GM19351 (cell line): ENCODE results near the gene UBALD1.
A peak's percentile ranks its signal among the peaks of the same experiment; 100 is the strongest.

Source experiments
- ATAC-seq: cut with Tn5 transposase; IDR thresholded peaks from one replicate; pipeline ENCODE4 v1.9.1; 2021; ENCODE audit warnings: mild to moderate bottlenecking, moderate library complexity; ENCODE audit not compliant: unreplicated experiment

UBALD1 gene

DNA sequence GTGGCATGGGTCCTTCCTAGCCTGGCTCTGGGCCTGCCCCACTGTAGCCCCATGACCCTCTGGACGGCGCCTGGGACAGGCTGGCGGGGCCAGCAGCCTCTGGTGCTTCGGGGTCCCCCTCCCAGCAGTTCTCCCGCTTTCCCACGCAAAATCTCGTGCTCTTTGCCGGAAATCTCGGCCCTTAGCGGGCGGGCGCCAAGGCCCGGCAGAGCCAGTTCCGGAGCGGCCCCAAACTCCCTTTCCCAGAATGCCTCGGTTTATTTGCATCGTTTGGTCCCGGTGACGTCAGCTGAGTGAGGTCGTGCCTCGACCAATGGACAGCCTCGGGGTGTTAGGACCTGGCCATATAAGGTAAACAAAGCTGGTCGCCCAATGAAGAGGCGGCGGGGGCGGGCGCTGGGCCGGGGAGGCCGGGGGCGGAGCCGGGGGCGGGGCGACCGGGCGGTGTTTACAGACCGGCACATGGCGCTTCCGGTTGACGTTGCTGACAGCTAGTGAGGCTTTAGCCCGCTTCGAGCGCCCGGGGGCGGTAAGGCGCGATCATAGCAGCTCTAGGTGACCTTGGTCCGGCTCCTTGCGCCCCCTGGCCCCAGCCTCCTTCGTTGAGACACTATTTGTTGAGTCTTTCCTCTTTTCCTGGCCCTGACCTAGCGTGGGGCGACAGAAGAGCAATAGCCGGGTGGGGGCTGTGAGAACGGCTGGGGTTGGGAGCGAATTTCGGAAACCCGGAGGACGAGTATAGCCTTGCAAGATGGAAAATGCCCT lies 1.5 kb upstream of the UBALD1 start:
- peak; percentile 71 for ATAC-seq

DNA sequence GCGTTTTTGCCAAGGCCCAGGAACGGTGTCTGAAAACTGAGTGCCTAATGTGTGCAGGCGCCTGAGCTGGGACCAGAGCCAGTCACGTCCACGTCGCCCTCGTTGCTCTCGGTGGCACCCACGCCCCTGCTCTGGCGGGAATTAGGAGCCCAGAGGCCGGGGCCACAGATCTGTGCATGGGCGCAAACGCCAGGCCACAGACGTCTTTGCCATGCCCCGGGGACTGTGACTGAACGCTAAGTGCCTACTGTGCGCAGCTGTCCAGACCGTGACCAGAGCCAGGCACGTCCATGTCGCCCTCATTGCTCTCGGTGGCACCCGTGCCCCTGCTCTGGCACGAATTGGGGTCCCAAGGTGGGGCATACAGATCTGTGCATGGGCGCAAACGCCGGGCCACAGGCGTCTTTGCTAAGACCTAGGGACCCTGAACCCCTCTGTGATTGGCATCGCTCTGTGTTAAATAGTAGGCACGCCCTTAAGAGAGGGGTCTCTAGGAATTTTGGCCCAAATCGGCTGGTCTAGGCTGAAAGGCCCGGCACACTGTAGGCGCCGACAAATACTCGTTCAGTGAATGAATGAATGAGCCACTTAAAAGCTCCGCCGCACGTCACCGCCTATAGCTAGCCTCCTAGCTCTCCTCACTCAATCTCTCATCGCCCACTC lies 827 bp upstream of the UBALD1 start:
- ATAC-seq: no peak

DNA sequence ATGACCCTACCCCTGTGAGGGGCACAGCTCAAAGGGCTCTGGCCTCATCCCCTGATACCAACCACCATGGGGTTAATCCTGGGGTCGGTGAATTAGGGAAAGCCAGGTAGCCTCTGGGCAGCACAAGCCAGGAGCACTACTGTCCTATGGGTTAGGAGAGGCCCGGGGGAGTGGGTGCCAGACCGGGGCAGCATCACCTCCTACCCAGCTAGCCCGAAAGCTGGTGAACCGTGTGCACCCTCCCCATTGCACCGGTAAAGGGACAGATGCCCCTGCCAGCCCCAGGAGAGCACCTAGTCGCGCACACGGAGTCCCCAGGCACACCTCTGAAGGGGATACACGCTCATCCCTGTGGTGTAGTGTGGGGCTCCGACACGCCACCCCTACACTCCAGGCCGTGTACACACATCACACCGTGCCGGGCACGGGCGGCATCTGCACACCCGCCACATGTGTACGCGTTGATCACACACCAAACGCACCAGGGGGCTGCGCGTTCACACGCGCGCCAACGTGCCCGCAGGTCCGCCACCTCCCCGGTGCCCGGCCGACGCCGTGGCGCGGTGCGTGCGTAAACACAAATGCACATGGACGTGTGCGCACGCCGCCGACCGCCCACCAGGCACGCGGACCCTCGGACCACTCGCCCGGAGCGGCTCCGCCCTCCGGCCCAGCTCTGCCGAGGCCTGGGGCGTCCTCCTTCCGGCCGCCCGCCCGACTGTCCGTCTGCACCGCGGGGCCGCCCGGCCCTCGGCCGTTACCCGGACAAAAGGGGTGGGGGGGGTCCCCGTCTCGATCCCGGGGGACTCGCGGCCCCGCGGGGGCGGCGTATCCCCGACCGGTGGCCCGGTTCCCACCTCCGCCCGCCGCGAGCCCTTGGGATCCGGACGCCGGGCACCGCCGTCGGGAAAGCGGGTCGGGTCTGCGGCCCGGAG lies 785 bp downstream of the UBALD1 start:
- ATAC-seq: no peak

DNA sequence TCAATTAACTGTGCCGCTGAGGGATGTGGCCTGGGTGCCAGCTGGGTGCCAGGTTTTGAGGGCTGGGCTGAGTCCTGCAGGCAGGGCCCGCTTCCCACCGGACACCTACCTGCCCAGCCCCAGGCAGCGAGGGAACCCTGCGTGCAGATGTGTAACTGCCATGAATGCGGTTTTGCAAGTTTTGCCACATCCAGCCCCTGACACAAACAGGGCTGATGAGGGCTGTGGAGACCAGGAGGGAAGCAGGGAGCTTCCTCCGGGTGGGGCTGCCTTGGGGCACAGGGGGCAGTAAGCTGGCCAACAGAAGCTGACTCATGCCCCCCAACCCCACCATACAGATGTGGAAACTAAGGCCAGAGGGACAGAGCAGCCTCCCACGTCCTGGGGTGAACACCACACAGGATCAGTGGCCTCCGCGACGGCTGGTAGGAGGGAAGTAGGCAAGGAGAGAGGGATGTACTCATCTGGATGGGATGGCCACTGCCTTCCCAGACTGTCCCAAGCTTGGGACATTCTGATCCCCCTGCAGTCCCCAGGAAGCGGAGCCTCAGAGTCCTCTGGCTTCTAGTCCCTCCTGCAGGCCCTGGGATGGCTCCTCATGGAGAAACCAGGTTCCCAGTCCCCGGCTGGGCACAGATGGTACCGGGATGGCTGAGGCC lies 1.6 kb downstream of the UBALD1 start:
- ATAC-seq: no peak

DNA sequence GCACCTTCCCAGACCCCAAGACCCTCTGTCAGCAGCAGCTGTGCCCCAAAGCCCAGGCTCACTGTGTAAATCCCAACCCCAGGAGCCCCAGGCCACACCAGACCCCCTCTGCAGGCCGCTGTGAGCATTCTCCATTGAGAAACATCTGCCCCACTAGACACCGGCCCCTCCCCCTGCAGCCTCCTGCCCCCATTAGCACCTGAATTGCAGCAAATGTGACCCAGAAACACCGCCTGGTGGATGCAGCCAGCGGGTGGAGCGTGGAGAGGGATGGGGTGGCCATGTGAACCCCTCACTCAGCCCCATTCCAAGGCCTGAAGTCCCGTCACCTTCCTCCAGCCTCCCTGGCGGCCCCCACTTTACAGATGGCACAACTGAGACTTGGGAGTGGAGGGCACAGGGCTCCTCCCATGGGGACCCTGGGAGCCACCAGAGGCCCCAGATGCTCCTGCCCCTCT lies 2.2 kb downstream of the UBALD1 start:
- no peak for ATAC-seq

DNA sequence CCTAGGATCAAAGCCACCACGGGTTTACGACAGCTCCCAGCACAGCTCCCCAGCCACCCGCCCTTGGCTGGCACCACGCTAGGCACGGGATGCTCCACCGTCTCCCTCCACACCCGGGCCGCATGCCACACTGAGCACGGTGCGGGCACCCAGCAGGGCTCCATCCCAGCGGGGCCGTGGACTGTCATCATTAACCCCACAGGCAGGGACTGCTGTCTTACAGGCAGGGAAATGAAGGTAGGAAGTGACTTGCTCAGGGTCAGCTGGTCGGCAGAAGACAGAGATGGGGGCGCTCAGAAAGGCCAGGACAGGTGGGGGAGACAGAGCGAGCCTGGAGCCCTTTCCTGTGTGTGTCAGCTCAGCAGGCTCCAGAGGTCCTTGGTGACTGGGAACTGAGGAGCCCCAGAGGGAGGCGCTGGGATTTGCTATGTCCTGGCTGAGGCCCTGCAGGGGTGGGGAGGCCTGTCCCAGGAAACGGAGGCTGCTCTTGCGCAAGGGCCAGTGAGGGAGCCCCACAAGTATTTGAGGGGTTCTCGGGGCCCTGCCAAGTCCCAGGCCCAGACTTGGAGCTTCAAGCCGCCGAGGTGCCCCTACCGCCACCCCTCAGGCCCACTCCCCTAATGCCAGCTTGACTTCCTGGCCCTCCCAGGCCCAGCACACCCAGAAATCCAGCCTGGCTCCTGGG lies 3.2 kb downstream of the UBALD1 start:
- ATAC-seq: no peak

DNA sequence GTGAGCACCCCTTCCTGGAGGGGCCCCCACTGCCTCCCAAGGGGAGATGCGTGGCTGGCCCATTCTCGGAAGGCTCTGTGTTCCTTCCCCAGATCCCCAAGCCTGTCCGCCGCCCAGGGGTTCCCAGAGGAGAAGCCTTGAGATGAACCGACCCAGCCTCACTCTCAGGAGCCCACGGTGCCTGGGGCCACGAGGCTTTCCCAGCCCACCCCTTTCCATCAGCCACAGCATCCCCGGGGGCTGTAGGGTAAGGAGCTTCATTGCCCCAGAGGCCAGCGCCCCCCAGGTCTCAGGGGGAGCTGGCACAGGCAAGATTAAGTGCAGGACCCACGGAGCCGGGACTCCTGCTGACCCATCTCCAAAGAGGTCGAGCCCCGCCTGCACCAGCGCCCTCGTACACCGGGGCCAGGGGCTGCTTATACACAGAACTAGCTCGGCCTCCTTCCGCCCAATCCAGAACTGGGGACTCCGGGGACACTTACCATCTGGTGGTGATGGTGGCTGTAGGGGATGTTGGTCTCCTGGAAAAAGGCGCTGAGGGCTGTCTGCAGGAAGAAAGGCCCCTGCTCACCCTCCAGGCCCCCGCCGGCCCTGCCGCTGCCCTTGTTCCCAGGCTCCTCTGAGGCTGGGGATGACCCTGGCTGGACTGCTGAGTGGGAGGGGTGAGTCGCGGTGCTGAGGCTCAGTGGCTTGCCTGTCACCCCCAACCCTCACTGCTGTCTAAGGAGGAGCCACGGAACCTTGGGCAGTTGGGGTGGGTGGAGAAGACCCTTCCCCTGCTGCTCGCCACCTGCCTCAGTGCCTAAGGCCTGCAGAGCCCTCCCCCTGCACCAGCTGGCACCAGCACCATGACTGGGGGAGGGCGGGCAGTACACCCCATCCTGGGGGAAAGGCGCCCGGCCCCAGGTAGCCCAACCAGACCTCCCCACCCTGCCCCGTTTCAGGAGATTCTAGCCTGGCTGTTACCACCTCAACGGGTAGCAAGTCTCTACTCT lies 4.4 kb downstream of the UBALD1 start:
- no peak for ATAC-seq

DNA sequence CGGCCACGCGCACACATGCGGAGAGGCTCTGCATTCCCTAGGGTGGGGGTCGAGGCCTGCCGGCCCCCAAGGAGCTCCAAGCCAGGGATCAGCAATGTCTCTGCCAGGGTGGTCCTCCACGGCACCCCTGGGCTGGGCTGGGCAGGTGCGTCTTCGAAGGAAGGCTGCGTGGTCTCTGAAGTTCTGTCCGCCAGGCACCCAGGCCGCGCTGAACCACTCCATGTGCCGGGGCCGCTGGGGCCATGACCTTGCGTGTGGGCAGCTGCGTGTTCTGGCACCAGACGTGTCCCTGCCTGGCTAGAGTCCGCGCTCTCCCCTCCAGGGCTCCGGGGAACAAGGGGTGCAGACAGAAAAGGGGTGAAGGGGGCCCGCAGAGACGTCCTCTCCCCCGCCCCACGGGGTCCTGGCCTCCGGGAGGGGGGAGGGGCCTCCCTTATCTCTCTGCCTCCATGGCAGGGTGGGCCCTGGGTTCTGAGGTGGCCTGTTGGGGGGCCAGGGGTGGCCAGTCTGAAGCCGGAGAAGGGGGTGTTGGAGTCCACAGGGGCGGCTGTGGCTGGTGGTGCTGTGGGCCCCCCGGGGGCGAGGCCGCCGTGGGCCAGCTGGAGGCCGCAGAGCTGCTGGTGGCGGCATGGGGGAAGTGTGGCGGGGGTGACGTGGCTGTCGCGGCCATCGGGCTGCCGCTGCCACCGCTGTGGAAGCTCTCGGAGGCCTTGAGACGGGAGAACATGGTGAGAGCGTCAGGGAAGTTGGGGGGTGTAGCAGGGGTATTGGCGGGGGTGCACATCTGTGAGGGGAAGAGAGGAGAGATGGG lies 5.3 kb downstream of the UBALD1 start:
- no peak for ATAC-seq

DNA sequence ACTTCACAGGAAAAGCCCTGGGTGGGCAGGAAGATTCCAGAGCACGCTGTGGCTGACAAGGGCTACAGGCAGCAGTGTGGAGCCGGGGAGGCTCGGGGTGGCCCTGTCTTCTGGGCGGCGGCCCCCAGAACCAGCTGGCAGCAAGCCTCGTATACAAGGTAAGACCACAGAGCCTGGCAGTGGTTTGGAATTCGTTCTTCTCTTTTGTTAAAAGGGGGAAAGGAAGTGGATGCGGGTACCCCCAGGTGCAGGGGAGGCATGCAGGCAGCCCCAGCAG lies 6.0 kb downstream of the UBALD1 start:
- no peak for ATAC-seq

DNA sequence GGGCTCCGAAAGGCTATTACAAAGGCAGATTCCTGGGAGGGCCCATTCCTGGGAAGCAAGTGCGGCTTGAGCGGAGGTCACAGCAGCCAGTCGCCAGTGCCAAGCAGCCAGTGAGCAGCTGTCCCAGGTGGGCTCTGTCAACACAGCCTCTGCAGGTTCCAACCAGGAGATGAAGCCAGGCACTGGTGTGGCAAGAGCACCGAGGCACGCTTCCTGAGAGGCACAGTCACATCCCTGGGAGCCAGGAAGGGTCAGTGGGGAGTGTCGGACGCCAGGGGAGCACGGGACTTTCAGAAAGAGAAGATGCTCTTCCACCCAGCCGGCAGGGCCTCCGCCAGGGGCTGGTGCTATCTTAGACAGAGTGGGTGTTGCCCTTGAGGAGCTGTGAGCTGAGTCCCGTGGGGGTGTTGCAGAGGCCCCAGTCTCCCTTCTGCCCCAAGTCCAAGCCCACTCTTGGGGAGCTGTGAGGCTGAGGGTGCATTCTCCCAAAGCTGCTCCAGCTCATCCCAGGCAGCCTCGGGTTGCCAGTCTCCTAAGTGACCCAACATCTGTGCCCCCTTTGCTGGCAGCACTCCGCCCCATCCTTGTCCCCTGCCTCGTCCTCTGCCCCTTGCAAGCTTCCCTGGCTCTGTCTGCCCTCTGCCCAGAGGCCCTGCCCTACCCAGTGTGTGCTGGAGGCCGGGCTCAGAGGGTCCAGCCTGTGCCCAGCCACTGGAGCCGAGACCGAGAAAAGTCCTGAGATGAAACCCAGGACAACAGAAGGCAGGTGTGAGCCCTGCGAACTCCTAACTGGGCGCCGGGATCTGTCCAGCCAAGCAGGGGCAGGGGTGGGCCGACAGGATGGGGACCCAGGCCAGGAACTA lies 6.6 kb downstream of the UBALD1 start:
- no peak for ATAC-seq

DNA sequence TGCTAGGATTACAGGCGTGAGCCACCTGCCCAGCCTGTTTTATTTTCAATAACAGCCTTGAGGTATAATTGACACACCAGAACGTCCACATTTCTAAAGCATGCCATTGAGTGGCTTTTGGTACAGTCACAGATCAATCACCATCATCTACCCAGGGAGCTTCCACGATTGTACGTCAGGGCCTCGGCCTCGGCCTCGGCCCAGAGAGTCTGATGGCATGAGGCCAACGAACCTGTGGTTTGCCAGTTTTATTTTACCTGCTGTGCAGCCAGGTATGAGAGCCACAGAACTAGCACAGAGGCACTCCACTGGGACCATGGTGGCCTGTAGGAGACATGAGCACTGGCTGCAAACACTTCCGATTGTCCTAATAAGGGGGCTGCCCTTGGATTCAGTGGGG lies 8.3 kb downstream of the UBALD1 start:
- ATAC-seq: no peak

DNA sequence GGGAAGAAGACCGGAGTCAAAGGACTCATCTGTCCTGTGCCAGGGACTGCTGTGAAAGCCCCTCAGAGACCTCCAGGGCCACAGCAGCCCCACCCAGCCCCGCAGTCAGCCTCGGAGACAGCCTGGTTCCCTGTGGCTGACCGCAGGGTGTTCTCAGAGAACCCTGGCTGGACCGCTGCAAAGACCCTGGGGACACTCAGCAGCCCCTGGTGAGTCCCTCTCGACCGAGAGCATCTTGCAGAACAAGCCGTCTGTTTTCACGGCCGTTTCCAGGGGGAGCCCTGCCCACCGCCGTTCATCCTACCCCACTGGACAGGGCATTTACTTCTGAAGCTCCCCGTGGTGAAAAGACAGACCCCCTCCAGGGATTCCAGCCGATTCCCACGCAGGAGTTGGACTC lies 10.3 kb downstream of the UBALD1 start:
- ATAC-seq: no peak

DNA sequence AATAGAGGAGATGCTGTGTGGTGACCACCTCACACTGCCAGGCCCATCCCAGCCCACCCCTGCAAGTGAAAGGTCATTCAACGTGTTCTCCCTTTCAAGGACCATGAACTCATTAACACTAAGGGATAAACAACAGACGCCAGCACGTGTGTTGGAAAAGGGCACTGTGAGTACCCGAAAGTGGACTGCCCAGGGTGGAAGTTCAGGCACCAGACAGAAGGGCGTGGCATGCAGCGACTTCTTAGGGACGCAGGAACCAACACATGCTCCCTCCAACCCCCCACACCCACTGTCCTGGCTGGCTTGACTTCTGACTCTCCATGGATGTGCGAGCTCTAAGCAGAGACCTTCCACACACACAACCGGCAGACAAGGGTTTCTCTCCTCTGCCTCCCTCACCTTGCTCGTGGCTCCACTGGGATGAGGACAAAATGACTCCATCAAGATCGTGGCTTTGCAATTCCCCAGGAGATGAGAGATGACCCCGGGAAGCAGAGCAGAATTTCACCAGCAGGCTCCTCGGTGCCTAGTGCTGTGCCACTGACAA lies 11.0 kb downstream of the UBALD1 start:
- no peak for ATAC-seq

DNA sequence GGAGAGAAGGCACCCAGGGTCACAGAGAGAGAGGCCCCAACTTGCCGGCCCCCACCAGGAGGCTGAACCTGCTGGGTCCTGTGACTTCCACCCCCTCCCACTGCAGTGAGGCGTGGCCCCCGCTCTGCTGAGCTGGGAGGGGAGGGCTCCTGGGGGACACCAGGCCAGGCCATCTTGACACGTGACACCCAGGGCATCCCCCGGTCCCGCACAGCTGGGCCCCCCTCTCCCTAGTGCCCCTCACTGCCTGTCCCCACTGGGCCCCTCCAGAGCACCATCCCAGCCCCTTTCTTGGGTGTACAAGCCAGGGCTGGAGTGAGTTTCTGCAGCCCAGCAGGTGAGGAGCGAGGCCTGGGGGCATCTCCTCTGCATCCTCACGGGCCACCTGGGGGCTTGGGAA lies 12.4 kb downstream of the UBALD1 start:
- ATAC-seq: no peak

DNA sequence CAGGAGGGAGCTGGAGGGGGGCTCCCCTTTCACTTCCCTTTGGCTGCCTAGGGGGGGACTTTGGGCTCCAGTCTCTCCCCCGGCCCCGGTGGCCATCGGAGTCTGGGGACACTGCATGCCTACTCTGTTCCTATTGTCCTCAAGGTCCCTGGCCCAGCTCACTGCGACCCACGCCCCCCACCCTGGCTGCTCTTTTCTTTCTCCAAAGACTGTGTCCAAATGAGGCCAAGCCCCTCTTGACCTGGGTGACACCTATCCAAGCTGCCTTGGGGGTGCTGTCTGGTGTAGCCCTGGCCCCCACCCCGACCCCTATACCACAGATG lies 12.9 kb downstream of the UBALD1 start:
- no peak for ATAC-seq

DNA sequence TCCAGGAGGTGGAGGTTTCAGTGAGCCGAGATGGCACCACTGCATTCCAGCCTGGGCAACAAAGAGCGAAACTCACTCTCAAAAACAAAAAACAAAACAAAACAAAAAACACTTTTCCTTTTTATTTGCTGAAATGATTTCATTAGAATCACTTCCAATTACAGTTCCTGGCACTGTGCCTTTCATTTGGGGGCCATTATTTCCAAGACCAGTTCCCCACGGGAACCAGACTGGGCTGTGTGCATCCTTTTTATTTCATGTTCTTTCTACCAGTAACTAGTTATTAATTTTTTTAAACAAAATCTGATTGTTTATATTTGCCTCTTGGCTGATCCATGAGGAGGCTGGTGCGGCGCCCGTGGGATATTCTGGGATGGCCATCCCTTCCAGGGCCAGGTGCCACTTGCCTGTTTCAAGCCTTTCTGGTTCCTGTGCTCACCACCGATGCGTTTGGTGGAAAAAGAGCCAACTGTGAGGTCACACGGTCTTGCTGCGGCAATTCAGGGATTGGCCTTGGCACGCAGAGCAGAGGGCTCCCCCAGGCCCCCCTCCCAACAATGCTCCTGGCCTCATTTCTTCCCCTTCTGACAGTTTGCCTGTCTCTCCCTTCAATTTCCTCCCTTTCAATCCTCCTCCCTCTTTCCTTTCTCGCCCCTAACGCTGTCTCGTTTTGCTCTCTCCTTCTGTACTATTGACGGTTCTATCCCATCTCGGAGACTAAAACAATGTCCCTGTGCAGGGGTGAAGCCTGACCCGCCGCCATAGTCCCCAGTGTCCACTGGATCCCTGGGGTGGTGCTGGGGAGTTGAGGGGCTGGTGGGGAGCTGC lies 13.4 kb downstream of the UBALD1 start:
- no peak for ATAC-seq

DNA sequence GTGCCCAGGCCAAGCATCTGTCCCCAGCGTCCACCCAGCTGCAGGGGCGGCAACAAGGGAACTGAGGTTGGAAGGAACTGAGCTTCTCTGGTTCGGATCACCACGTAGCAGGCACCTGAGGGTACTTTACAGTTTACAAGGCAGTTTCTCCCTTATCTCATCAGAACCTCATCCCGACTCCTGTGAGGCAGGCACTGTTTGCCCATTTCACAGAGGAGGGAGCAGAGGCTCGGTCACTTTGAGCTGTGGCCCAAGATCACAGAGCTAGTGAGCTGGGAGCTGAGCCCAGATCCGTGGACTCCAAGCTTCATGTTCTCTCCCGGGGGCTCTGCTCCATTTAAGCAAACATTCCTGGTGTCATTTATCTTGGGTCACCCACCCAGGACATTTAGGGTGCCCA lies 15.1 kb downstream of the UBALD1 start:
- ATAC-seq: no peak
